ENCODE measurements around the gene IFNA21.
"Not testable (repeated sequence)": the region's sequence is repeated elsewhere in the genome, so short reads cannot be mapped to it uniquely, and the experiment has no call there.

The IFNA21 gene

GRCh38 chr9:21166560-21166959 lies at the start of gene IFNA21:
IFNA21 (minus strand) TSS chr9:21166660; CDS start chr9:21166612, 48 bp downstream.
- DNase-seq: not testable (repeated sequence)

DNA sequence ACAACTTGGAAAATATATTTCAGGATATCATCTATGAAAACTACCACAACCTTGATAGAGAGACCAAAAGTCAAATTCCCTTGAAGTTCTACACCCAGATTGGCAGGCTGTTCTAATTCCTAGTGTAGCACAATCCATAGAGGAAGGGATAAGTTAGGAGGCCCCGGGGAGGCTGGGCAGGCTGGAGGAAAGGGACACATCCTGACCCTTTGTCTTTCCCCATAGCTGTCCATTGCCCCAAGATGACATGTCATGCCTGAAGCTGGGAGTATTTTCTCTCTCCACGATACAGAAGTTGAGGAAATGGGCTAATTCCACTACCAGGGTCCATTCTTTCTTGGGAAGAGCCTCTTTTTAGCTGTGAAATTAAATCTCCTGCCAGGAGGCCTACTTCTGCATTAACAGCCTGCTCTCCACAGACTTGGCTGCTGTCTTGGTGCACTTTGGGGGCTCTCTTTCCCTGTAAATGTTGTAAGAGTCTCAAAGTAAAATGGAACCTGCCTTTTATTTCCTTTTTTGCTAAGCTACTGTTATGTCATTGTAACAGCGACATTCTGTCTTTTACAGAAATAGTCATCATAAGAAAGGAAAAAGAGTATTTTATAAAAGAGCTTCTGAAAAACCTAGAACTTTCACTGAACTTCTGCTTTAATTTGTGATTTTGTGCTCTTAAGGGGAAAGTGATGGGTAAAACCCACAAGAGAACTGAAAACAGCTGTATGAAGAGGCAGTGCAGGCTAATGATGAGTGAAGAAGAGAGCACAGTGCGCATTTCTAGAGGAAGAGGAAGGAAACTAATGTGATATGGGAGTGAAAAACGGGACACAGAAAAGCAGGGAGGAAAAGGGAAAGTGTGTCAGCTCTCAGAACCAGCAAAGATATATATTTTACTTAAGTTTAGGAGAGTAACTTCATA lies 47.2 kb upstream of the IFNA21 start:
- DNase-seq: not testable (repeated sequence)

- not testable (repeated sequence) for DNase-seq
Measured at GRCh38 chr9:21212160-21212559, 45.7 kb upstream of the IFNA21 start.

- DNase-seq: not testable (repeated sequence)
Measured at GRCh38 chr9:21210782-21211181, 44.3 kb upstream of the IFNA21 start.

- no peak for DNase-seq
Measured at GRCh38 chr9:21210311-21210710, 43.9 kb upstream of the IFNA21 start.

DNA sequence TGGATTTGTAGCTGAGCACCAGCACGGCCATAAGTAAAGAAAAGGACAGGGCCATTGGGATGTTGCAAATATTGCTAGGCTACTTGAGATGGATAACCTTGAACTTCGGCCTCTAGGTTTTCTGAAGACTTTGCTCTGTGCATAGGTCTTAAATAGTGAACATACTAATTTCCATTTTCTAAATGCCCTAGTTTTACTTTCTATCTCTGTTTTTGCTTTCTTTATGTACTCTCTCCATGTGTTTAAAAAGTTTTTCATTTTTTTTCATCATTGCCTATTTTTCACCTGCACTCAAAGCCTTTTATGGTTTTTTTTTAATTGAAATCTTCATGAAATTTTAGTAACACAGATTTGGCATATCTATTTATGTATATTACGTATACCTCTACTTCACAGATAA lies 40.6 kb upstream of the IFNA21 start, which contains the start of gene IFNA10:
Gene IFNA10 (minus strand): TSS at position 101 of the 400 bp plus-strand sequence. CDS start 46 bp downstream, at position 55.
- DNase-seq: not testable (repeated sequence)

- DNase-seq: no peak
Measured at GRCh38 chr9:21205204-21205603, 38.7 kb upstream of the IFNA21 start.

- not testable (repeated sequence) for DNase-seq
Measured at GRCh38 chr9:21202105-21202504, 35.6 kb upstream of the IFNA21 start, which contains the start of gene IFNA7. IFNA7 (minus strand) TSS chr9:21202205; CDS start chr9:21202165, 40 bp downstream.

DNA sequence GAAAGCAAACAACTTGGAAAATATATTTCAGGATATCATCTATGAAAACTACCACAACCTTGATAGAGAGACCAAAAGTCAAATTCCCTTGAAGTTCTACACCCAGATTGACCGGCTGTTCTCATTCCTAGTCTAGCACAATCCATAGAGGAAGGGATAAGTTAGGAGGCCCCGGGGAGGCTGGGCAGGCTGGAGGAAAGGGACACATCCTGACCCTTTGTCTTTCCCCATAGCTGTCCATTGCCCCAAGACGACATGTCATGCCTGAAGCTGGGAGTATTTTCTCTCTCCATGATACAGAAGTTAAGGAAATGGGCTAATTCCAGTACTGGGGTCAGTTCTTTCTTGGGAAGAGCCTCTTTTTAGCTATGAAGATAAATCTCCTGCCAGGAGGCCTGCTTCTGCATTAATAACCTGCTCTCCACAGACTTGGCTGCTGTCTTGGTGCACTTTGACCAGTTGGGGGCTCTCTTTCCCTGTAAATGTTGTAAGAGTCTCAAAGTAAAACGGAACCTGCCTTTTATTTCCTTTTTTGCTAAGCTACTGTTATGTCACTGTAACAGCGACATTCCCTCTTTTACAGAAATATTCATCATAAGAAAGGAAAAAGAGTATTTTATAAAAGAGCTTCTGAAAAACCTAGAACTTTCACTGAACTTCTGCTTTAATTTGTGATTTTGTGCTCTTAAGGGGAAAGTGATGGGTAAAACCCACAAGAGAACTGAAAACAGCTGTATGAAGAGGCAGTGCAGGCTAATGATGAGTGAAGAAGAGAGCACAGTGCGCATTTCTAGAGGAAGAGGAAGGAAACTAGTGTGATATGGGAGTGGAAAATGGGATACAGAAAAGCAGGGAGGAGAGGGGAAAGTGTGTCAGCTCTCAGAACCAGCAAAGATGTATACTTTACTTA lies 28.7 kb upstream of the IFNA21 start:
- peak; percentile 24 for DNase-seq

DNA sequence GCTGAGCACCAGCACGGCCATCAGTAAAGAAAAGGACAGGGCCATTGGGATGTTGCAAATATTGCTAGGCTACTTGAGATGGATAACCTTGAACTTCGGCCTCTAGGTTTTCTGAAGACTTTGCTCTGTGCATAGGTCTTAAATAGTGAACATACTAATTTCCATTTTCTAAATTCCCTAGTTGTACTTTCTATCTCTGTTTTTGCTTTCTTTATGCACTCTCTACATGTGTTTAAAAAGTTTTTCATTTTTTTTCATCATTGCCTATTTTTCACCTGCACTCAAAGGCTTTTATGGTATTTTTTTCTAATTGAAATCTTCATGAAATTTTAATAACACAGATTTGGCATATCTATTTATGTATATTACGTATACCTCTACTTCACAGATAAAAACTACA lies 21.0 kb upstream of the IFNA21 start, which contains the start of gene IFNA4:
Gene IFNA4 (minus strand): TSS at position 101 of the 400 bp plus-strand sequence. CDS start 56 bp downstream, at position 45.
- DNase-seq: not testable (repeated sequence)

GRCh38 chr9:21182810-21183736 lies 16.6 kb upstream of the IFNA21 start:
- not testable (repeated sequence) for DNase-seq

- DNase-seq: no peak
Measured at GRCh38 chr9:21174671-21175070, 8.2 kb upstream of the IFNA21 start.

DNA sequence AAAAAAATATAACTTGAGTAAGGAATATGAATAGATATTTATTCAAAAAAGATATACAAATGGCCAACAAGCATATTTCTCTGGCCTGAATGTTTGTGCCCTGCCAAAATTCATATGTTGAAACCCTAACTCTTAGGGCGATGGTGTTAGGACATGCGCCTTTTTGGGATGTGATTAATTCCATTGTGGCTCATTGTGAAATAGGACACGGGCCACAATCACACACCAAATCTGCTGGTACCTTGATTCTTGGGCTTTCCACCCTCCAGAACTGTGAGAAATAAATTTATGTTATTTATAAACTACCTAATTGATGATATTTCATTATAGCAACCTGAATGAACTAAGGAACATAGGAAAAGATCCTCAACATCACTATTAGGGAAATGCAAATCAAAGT lies 5.7 kb upstream of the IFNA21 start:
- DNase-seq: no peak

DNA sequence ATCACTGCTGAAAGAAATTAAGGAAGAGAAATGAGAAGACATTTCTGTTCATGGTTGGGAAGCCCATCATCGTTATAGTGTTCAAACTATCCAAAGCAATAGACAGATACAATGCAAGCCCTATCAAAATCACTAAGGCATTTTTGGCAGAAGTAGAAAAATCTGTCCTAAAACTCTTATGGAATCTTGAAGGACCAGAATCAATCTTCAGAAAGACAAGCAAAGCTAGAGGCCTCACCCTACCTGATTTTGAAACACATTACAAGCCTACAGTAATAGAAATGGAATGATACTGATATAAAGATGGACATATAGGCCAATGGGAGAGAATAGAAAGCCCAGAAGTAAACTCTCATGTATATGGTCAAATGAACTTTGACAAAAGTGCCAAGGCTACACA lies 4.9 kb upstream of the IFNA21 start:
- no peak for DNase-seq

GRCh38 chr9:21165516-21165915 lies 944 bp downstream of the IFNA21 start:
- DNase-seq: no peak

GRCh38 chr9:21160178-21160577 lies 6.3 kb downstream of the IFNA21 start:
- DNase-seq: no peak

DNA sequence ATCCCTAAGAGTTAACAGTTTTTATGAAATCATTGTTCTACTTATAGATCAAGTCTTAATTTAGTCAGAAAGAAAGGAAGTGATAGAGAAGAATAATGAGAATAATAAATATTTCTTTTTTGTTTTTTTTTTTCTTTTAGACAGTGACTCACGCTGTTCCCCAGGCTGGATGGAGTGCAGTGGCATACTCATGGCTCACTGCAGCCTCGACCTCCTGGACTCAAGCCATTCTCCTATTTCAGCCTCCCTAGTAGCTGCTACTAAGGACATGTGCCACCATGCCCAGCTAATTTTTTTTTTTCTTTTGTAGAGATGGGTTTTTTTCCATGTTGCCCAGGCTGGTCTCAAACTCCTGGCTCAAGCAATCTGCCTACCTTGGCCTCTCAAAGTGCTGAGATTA lies 11.0 kb downstream of the IFNA21 start:
- DNase-seq: no peak

- DNase-seq: peak; percentile 23
Measured at GRCh38 chr9:21154018-21154608, 12.3 kb downstream of the IFNA21 start.

DNA sequence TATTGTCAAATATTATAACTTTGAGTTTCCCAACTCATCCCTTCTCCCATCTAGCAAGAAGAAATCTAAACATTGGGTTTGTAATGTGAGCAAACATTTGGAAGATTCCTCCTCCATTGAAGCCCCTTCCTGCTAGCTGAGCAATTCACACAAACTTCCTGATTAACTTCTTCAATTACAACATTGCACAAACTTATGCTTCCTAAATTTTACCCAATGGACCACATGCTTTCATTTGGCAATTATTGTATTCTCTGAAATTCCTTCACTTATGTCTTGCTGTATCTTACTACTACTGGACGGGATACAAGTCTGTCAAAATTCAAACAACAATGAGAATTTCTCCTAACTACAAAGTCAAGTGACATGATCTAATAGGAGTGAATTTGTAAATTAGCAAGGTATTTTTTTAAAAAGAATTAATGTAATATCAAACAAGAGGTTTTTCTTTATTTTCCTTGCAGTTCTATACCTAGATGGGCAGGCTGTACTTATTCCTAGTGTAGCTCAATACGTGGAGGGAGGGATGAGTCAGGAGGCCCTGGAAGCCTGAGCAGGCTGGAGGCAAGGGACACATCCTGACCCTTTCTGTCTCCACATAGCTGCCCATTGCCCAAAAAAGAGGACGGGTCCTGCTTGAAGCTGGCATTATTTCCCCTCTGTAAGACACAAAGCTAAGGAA lies 13.0 kb downstream of the IFNA21 start:
- peak; percentile 23 for DNase-seq

- no peak for DNase-seq
Measured at GRCh38 chr9:21144603-21145002, 21.9 kb downstream of the IFNA21 start.

GRCh38 chr9:21141427-21141882 lies 25.0 kb downstream of the IFNA21 start, which contains the start of gene IFNW1:
IFNW1 (minus strand) TSS chr9:21141832; CDS start chr9:21141570, 262 bp downstream.
- DNase-seq: no peak
